GM12878 (cell line): ENCODE results near the gene TNFRSF11A. TPM values are rescaled to one million over a fixed set of nuclear protein-coding genes. Genes with fewer than 3 reads are reported as not detected.

Experiments used
- ATF7 ChIP-seq: fragments of 450-650 bp; IDR thresholded peaks from 2 replicates; pipeline ENCODE4 v1.6.1; 2016; ENCODE audit warnings: low read depth, mild to moderate bottlenecking
- CBX3 ChIP-seq: fragments of 200-600 bp; sonication (generic); IDR thresholded peaks from 2 replicates; pipeline ENCODE4 v1.6.1; 2016; ENCODE audit warnings: low read depth, borderline replicate concordance
- CHD2 ChIP-seq: IDR thresholded peaks from 2 replicates; pipeline ENCODE4 v1.6.1; 2011; ENCODE audit warnings: low read depth, low read length, improper control_type of control experiment, borderline replicate concordance
- CREB1 ChIP-seq: IDR thresholded peaks from 2 replicates; pipeline ENCODE4 v1.6.1; 2012; ENCODE audit warnings: low read depth, mild to moderate bottlenecking, inconsistent platforms
- CTCF ChIP-seq, 3 experiments: IDR thresholded peaks in 2 of 3; conservative IDR thresholded peaks in 1 of 3; 2 replicates each; pipeline ENCODE4 v1.5.1; 2011; ENCODE audit warnings: low read depth in 3 of 3, low read length in 3 of 3, mild to moderate bottlenecking in 3 of 3, control low read depth in 2 of 3, moderate library complexity in 2 of 3, inconsistent platforms in 1 of 3, mixed read lengths in 1 of 3; ENCODE audit not compliant: control insufficient read depth in 2 of 3, insufficient read depth in 1 of 3; ENCODE audit errors: extremely low read depth in 1 of 3
- EP300 ChIP-seq, 2 experiments: fragments of 150-350 bp in 1 of 2; IDR thresholded peaks; 2 replicates each; pipeline ENCODE4 v1.6.1; 2011 to 2012; ENCODE audit warnings: low read depth in 2 of 2, low read length in 2 of 2, borderline replicate concordance in 1 of 2, improper control_type of control experiment in 1 of 2, inconsistent platforms in 1 of 2; ENCODE audit not compliant: control insufficient read depth in 1 of 2
- IKZF1 ChIP-seq: fragments of 450-650 bp; conservative IDR thresholded peaks from 2 replicates; pipeline ENCODE4 v1.6.1; 2017; ENCODE audit warnings: antibody characterized with exemption, mild to moderate bottlenecking
- KDM1A ChIP-seq: fragments of 200-600 bp; sonication (generic); IDR thresholded peaks from 2 replicates; pipeline ENCODE4 v1.6.1; 2016; ENCODE audit warnings: borderline replicate concordance
- MEF2B ChIP-seq: fragments of 450-650 bp; IDR thresholded peaks from 2 replicates; pipeline ENCODE4 v1.6.1; 2018; ENCODE audit warnings: mild to moderate bottlenecking, moderate library complexity; ENCODE audit not compliant: partially characterized antibody, poor library complexity, severe bottlenecking
- MXI1 ChIP-seq: fragments of 150-350 bp; IDR thresholded peaks from 2 replicates; pipeline ENCODE4 v1.6.1; 2011; ENCODE audit warnings: low read depth, mild to moderate bottlenecking, inconsistent platforms, low read length, improper control_type of control experiment
- MYB ChIP-seq: fragments of 150-350 bp; IDR thresholded peaks from 2 replicates; pipeline ENCODE4 v1.6.1; 2014; ENCODE audit warnings: mild to moderate bottlenecking, low read depth, low read length, borderline replicate concordance
- NR2F1 ChIP-seq: fragments of 450-650 bp; conservative IDR thresholded peaks from 2 replicates; pipeline ENCODE4 v1.6.1; 2017; ENCODE audit warnings: mild to moderate bottlenecking
- PBX3 ChIP-seq: IDR thresholded peaks from 2 replicates; pipeline ENCODE4 v1.6.1; 2011; ENCODE audit warnings: mild to moderate bottlenecking, low read depth, low read length, moderate library complexity; ENCODE audit not compliant: insufficient replicate concordance
- POU2F2 ChIP-seq: IDR thresholded peaks from 3 replicates; pipeline ENCODE4 v1.6.1; 2011; ENCODE audit warnings: low read depth, mild to moderate bottlenecking, low read length, borderline replicate concordance
- RBBP5 ChIP-seq: fragments of 200-600 bp; sonication (generic); conservative IDR thresholded peaks from 2 replicates; pipeline ENCODE4 v1.6.1; 2016
- REST ChIP-seq: IDR thresholded peaks from 2 replicates; pipeline ENCODE4 v1.6.1; 2012; ENCODE audit warnings: mild to moderate bottlenecking, low read depth, low read length
- SIN3A ChIP-seq: IDR thresholded peaks from 2 replicates; pipeline ENCODE4 v1.6.1; 2012; ENCODE audit warnings: low read depth, low read length, improper control_type of control experiment
- SKIL ChIP-seq: fragments of 450-650 bp; IDR thresholded peaks from 2 replicates; pipeline ENCODE4 v1.6.1; 2017; ENCODE audit warnings: mild to moderate bottlenecking, low read depth, inconsistent platforms; ENCODE audit not compliant: poor library complexity, severe bottlenecking
- SRF ChIP-seq, 2 experiments: IDR thresholded peaks; 2 replicates each; pipeline ENCODE4 v1.6.1; 2011; ENCODE audit warnings: low read depth in 2 of 2, low read length in 2 of 2, mild to moderate bottlenecking in 1 of 2, moderate library complexity in 1 of 2
- TBL1XR1 ChIP-seq: IDR thresholded peaks from 2 replicates; pipeline ENCODE4 v1.6.1; 2012; ENCODE audit warnings: low read depth, low read length, improper control_type of control experiment
- TCF12 ChIP-seq: IDR thresholded peaks from 2 replicates; pipeline ENCODE4 v1.6.1; 2011; ENCODE audit warnings: low read depth, mild to moderate bottlenecking, low read length
- ZNF622 ChIP-seq: fragments of 450-650 bp; IDR thresholded peaks from 2 replicates; pipeline ENCODE4 v1.6.1; 2017; ENCODE audit warnings: mild to moderate bottlenecking, inconsistent platforms
- ZSCAN29 ChIP-seq: fragments of 450-650 bp; IDR thresholded peaks from 2 replicates; pipeline ENCODE4 v1.6.1; 2017; ENCODE audit warnings: mild to moderate bottlenecking, moderate library complexity
- polyA plus RNA-seq, 11 experiments: library from polyadenylated mRNA; depleted of rRNA in 4 of 11; unstranded in 6 of 11; stranded (reverse) in 5 of 11; fragments of >200 nt; fragmentation: Nextera tagmentation in 4 of 11; fragmentation: Illumina TruSeq in 1 of 11; extraction: Ambion mirVana in 4 of 11; extraction: Trizol in 1 of 11; gene quantifications; 1 replicate in 1 of 11; 2 replicates in 10 of 11; pipeline versions ENCODE4 v1.2.1 to v1.2.3, GENCODE V29; 2011 to 2016; ENCODE audit warnings: inconsistent platforms in 2 of 11, missing spikeins in 2 of 11, low read depth in 1 of 11
- total RNA-seq, 4 experiments: library from RNA; depleted of rRNA in 3 of 4; stranded (reverse); fragments of >200 nt in 3 of 4; fragmentation: Illumina TruSeq in 1 of 4; extraction: Trizol in 1 of 4; gene quantifications; 2 replicates each; pipeline versions ENCODE4 v1.2.1 to v1.2.3, GENCODE V29; 2013 to 2021

The TNFRSF11A gene
- total and polyA plus RNA-seq, 10 of the 15 experiments (the other 5 are each of a cell fraction or from before 2014, with no cell fraction given), result 0.07 to 4.0 (median 0.23) TPM

- TF ChIP-seq REST, result no peak
- peak; percentile 50; the same call in 1 of the 2 replicates for TF ChIP-seq TCF12
- TF ChIP-seq IKZF1, result peak; percentile 41; the same call in 1 of the 2 replicates
- TF ChIP-seq KDM1A, result no peak
- TF ChIP-seq CREB1, result peak; percentile 54; the same call in 1 of the 2 replicates
- TF ChIP-seq PBX3, result peak; percentile 71
- no peak for TF ChIP-seq RBBP5
- peak; percentile 85 for TF ChIP-seq SKIL
- TF ChIP-seq MYB, result no peak
- no peak for TF ChIP-seq SRF (IDR thresholded peaks at IDR 0.05; ENCODE audit: low read depth in 2 of 2, low read length in 2 of 2)
- peak; percentile 91 to 93 for TF ChIP-seq EP300 (IDR thresholded peaks at IDR 0.05; ENCODE audit: borderline replicate concordance in 1 of 2, control insufficient read depth in 1 of 2, low read depth in 2 of 2, low read length in 2 of 2)
- peak; percentile 75; the same call in 1 of the 2 replicates for TF ChIP-seq CHD2
- no peak for TF ChIP-seq ZSCAN29
- TF ChIP-seq TBL1XR1, result no peak
- TF ChIP-seq MEF2B, result peak; percentile 93
- peak; percentile 93 for TF ChIP-seq ATF7
- no peak for TF ChIP-seq ZNF622
- TF ChIP-seq CBX3, result no peak
- no peak for TF ChIP-seq CTCF (IDR thresholded peaks at IDR 0.05 in 2 of 3, conservative IDR thresholded peaks at IDR 0.05 in 1 of 3; ENCODE audit: control insufficient read depth in 2 of 3, extremely low read depth in 1 of 3, insufficient read depth in 1 of 3, low read depth in 3 of 3, low read length in 3 of 3)
- no peak for TF ChIP-seq NR2F1
- TF ChIP-seq POU2F2, result peak; percentile 47; the same call in 1 of the 3 replicates
- no peak for TF ChIP-seq SIN3A
- peak; percentile 22; the same call in 1 of the 2 replicates for TF ChIP-seq MXI1
Observed at GRCh38 chr18:62372156-62372555, 47.0 kb downstream of the TNFRSF11A start (continued).
